Suppressor macrophage (primary cell): ENCODE data around the gene VPS33A.
"Not testable (repeated sequence)": the region's sequence is repeated elsewhere in the genome, so short reads cannot be mapped to it uniquely, and the experiment has no call there.

ENCODE experiments used
- DNase-seq, 4 experiments: peaks; one replicate each; pipeline ENCODE4 v3.0.0-alpha.2; 2020 to 2022

Gene VPS33A

GRCh38 chr12:122203301-122204166 lies 62.8 kb downstream of the VPS33A start, which contains the start of gene B3GNT4:
B3GNT4 (plus strand) TSS chr12:122203709; CDS start chr12:122204619, 910 bp downstream.
- DNase-seq, result peak; percentile 43 to 77 (median 66)

- DNase-seq, result not testable (repeated sequence)
These were observed 63.5 kb downstream of the VPS33A start for GRCh38 chr12:122202811-122203210.

- DNase-seq, result no peak
These were observed 64.3 kb downstream of the VPS33A start for GRCh38 chr12:122202017-122202416.

GRCh38 chr12:122201381-122201780 lies 64.9 kb downstream of the VPS33A start:
- DNase-seq, result no peak

GRCh38 chr12:122200541-122201175 lies 65.6 kb downstream of the VPS33A start:
- DNase-seq, result no peak

- DNase-seq, result no peak
These were observed 66.6 kb downstream of the VPS33A start for GRCh38 chr12:122199484-122200355.

- peak in 2 of 4 experiments; percentile 34 to 43 for DNase-seq
These were observed 68.7 kb downstream of the VPS33A start for GRCh38 chr12:122197612-122197966.

GRCh38 chr12:122195405-122195804 lies 70.9 kb downstream of the VPS33A start:
- no peak for DNase-seq

- DNase-seq, result no peak
These were observed 71.5 kb downstream of the VPS33A start for GRCh38 chr12:122194804-122195203.

GRCh38 chr12:122192441-122192840 lies 73.9 kb downstream of the VPS33A start:
- no peak for DNase-seq

- peak; percentile 59 to 73 (median 65) for DNase-seq
These were observed 75.2 kb downstream of the VPS33A start for GRCh38 chr12:122190842-122191668.

GRCh38 chr12:122189626-122190475 lies 76.4 kb downstream of the VPS33A start:
- DNase-seq, result no peak

- no peak for DNase-seq
These were observed 78.8 kb downstream of the VPS33A start for GRCh38 chr12:122187466-122187865.

GRCh38 chr12:122185494-122186082 lies 80.7 kb downstream of the VPS33A start:
- DNase-seq, result no peak

- DNase-seq, result no peak
These were observed 81.2 kb downstream of the VPS33A start for GRCh38 chr12:122185079-122185478.

- DNase-seq, result peak; percentile 22 to 53 (median 40)
These were observed 81.8 kb downstream of the VPS33A start for GRCh38 chr12:122184517-122184916.

GRCh38 chr12:122183588-122183940 lies 82.7 kb downstream of the VPS33A start:
- no peak for DNase-seq

GRCh38 chr12:122182887-122183587 lies 83.3 kb downstream of the VPS33A start, which contains the start of gene LRRC43:
LRRC43 (plus strand) TSS chr12:122183123; CDS start chr12:122183145, 22 bp downstream.
- peak; percentile 45 to 77 (median 64) for DNase-seq
